Prostate gland (tissue), 2 donors: ENCODE measurements around the gene OTOP3. TPM values are rescaled to one million over a fixed set of nuclear protein-coding genes. Genes with fewer than 3 reads are reported as not detected.
A peak's percentile ranks its signal among the peaks of the same experiment; 100 is the strongest.
"Not testable (repeated sequence)": the region's sequence is repeated elsewhere in the genome, so short reads cannot be mapped to it uniquely, and the experiment has no call there.

Experiments
- DNase-seq: peaks from one replicate; pipeline ENCODE4 v3.0.0-alpha.2; 2019; ENCODE audit warnings: low spot score
- H3K27ac ChIP-seq, 2 donors: fragments of 200-600 bp; sonication (generic); 2 replicates each; pipeline ENCODE4 v1.5.1; 2017 to 2019
- H3K27me3 ChIP-seq: fragments of 200-600 bp; sonication (generic); replicated peaks from 2 replicates; pipeline ENCODE4 v1.5.1; 2019; ENCODE audit not compliant: insufficient read depth
- H3K36me3 ChIP-seq, 2 donors: fragments of 200-600 bp; sonication (generic); 1 replicate in 1 of 2; 2 replicates in 1 of 2; pipeline versions ENCODE4 v1.5.1 to v1.8.1; 2017 to 2019
- H3K4me1 ChIP-seq: fragments of 200-600 bp; sonication (generic); replicated peaks from 2 replicates; pipeline ENCODE4 v1.5.1; 2019
- H3K4me3 ChIP-seq, 2 donors: fragments of 200-600 bp; sonication (generic); 2 replicates each; pipeline ENCODE4 v1.5.1; 2017 to 2019
- H3K9me3 ChIP-seq: fragments of 200-600 bp; sonication (generic); 2 replicates; pipeline ENCODE4 v1.5.1; 2017
- CTCF ChIP-seq, 4 experiments: fragments of 200-600 bp in 2 of 4; fragments of 450-650 bp in 2 of 4; sonication (generic) in 2 of 4; IDR thresholded peaks; 1 replicate in 3 of 4; 2 replicates in 1 of 4; pipeline ENCODE4 v1.5.1; 2016 to 2019; ENCODE audit warnings: antibody characterized with exemption in 4 of 4, mild to moderate bottlenecking in 2 of 4, moderate library complexity in 2 of 4
- POLR2A ChIP-seq: fragments of 450-650 bp; IDR thresholded peaks from one replicate; pipeline ENCODE4 v1.6.1; 2016; ENCODE audit warnings: antibody characterized with exemption, mild to moderate bottlenecking
- POLR2AphosphoS5 ChIP-seq: sonication (generic); formaldehyde crosslinking; IDR thresholded peaks from one replicate; pipeline ENCODE4 v1.6.1; 2017; ENCODE audit warnings: antibody characterized with exemption
- WGBS: methylation state at CpG from one replicate; pipeline ENCODE4 v1.1.5; 2018; 5-methylcytosine and 5-hydroxymethylcytosine counted together
- intact Hi-C: fragments of 100-400 bp; cut with DNase I; formaldehyde crosslinking; loops from one replicate; pipeline ENCODE4 v1.14.2; 2022
- total RNA-seq, 2 donors: library from RNA; depleted of rRNA; stranded (reverse); fragments of >200 nt; gene quantifications; one replicate each; pipeline ENCODE4 v1.1.0, GENCODE V29; 2016

OTOP3 gene
- total RNA-seq, 2 donors from 2014 or later: not detected

- Histone ChIP-seq H3K36me3 (no peaks in the 10 kb centered on the region), H3K4me1 (no peaks in the 10 kb centered on the region), H3K4me3 (peak overlapping the region; percentile 45 to 57), H3K27me3 (no peaks in the 10 kb centered on the region), H3K9me3 (no peaks in the 10 kb centered on the region), H3K27ac (peak overlapping the region; percentile 84 to 85)
- WGBS: 2% methylated on average over 54 of the region's 61 CpGs
- DNase-seq: peak; percentile 53
- intact Hi-C loops: no loop called here
- peak; percentile 77 for TF ChIP-seq POLR2A
- TF ChIP-seq POLR2AphosphoS5: no peak
- TF ChIP-seq CTCF (IDR thresholded peaks at IDR 0.05): peak in 2 of 4 experiments; percentile 31 to 38
Observed at GRCh38 chr17:74981979-74982662, 46.4 kb downstream of the OTOP3 start.

DNA sequence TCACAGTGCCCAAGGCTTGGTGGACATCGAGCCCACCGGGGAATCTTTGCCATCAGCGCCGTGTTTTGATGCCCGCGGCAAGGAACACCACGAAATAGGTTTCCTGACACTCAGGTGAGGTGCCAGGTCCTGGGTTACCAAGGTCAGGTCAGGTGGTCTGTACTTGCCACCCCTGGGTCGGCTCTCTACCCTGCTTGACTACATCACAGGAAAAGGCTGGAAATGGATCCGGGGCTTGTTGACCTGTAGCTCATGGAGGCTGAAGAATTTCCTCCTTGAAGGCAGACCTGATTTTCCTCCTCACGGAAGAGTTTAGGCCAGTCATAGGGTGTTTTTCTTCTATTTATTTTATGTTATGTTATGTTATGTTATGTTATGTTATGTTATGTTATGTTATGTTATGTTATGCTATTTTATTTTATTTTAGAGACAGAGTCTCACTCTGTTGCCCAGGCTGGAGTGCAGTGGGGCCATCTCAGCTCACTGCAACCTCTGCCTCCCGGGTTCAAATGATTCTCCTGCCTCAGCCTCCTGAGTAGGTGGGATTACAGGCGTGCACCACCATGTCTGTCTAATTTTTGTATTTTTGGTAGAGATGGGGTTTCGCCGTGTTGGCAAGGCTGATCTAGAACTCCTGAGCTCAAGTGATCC lies 47.1 kb downstream of the OTOP3 start:
- H3K9me3 ChIP-seq, H3K4me1 ChIP-seq, H3K27me3 ChIP-seq, intact Hi-C loops, H3K36me3 ChIP-seq, DNase-seq: not testable (repeated sequence)
- H3K27ac ChIP-seq: peak overlapping the region; percentile 84 to 85
- peak overlapping the region; percentile 45 to 57 for H3K4me3 ChIP-seq
- 55% methylated on average over 8 of the region's 14 CpGs for WGBS

- Histone ChIP-seq H3K36me3 (no peaks in the 10 kb centered on the region), H3K27ac (no peak overlapping the region), H3K27me3 (no peaks in the 10 kb centered on the region), H3K4me1 (no peaks in the 10 kb centered on the region), H3K4me3 (no peak overlapping the region), H3K9me3 (no peaks in the 10 kb centered on the region)
- no peak for TF ChIP-seq POLR2A
- 94% methylated on average over 3 of the region's 3 CpGs for WGBS
- intact Hi-C loops: no loop called here
- DNase-seq: no peak
Observed at GRCh38 chr17:74986206-74986576, 50.5 kb downstream of the OTOP3 start.

GRCh38 chr17:74987418-74987908 lies 51.8 kb downstream of the OTOP3 start, which contains the start of gene CDR2L:
CDR2L (plus strand) TSS chr17:74987632; CDS start chr17:74988044, 412 bp downstream.
- intact Hi-C loops: no loop called here
- Histone ChIP-seq H3K4me1 (no peaks in the 10 kb centered on the region), H3K27me3 (no peaks in the 10 kb centered on the region), H3K36me3 (no peaks in the 10 kb centered on the region), H3K9me3 (no peaks in the 10 kb centered on the region), H3K27ac (peak within 1 kb of the TSS; percentile 90 to 91), H3K4me3 (peak within 1 kb of the TSS; percentile 81 to 93)
- under 1% methylated on average over 40 of the region's 51 CpGs for WGBS
- DNase-seq: peak; percentile 95
- TF ChIP-seq CTCF (IDR thresholded peaks at IDR 0.05): peak in 1 of 4 experiments; percentile 37
- peak; percentile 90 for TF ChIP-seq POLR2AphosphoS5
- peak; percentile 98 for TF ChIP-seq POLR2A

DNA sequence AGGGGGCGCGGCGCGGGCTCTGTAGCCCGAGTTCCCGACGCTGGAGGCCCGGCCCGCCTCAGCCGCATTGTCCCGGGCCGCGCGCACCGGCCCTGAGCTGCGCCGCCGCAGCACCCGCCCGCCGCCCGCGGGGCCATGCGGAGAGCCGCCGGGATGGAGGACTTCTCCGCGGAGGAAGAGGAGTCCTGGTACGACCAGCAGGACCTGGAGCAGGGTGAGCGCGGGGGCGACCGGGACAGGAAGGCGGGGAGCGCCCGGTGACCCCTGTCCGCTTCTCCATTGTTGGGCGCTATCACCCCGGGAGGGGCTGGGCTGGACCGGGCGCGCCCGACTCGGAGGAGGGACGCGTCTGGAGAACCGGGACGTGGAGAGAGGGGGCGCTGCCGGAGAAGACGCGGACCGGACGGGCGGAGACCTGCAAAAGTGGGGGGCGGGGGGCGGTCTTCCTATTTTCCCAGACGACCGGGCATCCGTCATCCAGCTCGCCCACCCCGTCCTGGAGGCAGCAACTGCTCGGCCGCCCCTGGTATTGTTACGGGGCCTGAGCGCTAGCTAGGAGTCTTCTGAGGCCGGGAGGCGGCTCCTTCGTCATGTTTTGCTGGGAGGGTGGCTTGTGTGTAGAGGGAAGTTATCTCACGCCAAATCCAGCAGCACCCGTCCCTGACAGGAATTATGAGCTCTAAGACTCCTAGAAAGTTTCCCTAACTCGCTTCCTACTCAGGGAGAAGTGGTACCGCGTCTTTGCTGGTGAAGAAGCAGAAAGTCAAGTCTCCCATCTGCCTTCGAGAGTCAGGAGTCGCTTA lies 52.4 kb downstream of the OTOP3 start:
- TF ChIP-seq POLR2AphosphoS5 (no peak), CTCF (IDR thresholded peaks at IDR 0.05) (peak in 3 of 4 experiments; percentile 38 to 70 (median 51))
- peak; percentile 83 for DNase-seq
- WGBS: under 1% methylated on average over 58 of the region's 76 CpGs

More for the DNA sequence above, 52.4 kb downstream of the OTOP3 start:
- Histone ChIP-seq H3K4me3 (peak overlapping the region; percentile 81 to 93), H3K4me1 (no peaks in the 10 kb centered on the region), H3K9me3 (no peaks in the 10 kb centered on the region), H3K27me3 (no peaks in the 10 kb centered on the region), H3K27ac (peak overlapping the region; percentile 90 to 91), H3K36me3 (no peaks in the 10 kb centered on the region)
- intact Hi-C loops: no loop called here
